Measurements from ENCODE around the gene BDNF.

BDNF gene

GRCh38 chr11:27616711-27617110 is 83.5 kb downstream of the BDNF start:
- Mint-ChIP-seq H3K4me3 (no peak overlapping the region), H3K27me3 (no peaks in the 10 kb centered on the region), H3K4me1 (ENCODE audit: low read depth) (no peaks in the 10 kb centered on the region), H3K36me3 (ENCODE audit: low read depth) (no peaks in the 10 kb centered on the region), H3K27ac (no peak overlapping the region), H3K9me3 (no peaks in the 10 kb centered on the region)
- no peak for DNase-seq

GRCh38 chr11:27615833-27616232 is 84.4 kb downstream of the BDNF start:
- no peaks in the 10 kb centered on the region for H3K4me1 Mint-ChIP-seq (ENCODE audit: low read depth)
- H3K36me3 Mint-ChIP-seq (ENCODE audit: low read depth) = no peaks in the 10 kb centered on the region
- no peaks in the 10 kb centered on the region for H3K27me3 Mint-ChIP-seq
- no peak overlapping the region for H3K27ac Mint-ChIP-seq
- DNase-seq = no peak
- no peak overlapping the region for H3K4me3 Mint-ChIP-seq
- no peaks in the 10 kb centered on the region for H3K9me3 Mint-ChIP-seq

GRCh38 chr11:27614092-27614491 is 86.2 kb downstream of the BDNF start:
- no peak for DNase-seq
- H3K9me3 Mint-ChIP-seq = no peaks in the 10 kb centered on the region
- no peak overlapping the region for H3K4me3 Mint-ChIP-seq
- H3K27me3 Mint-ChIP-seq = no peaks in the 10 kb centered on the region
- H3K27ac Mint-ChIP-seq = no peak overlapping the region
- no peaks in the 10 kb centered on the region for H3K36me3 Mint-ChIP-seq (ENCODE audit: low read depth)
- H3K4me1 Mint-ChIP-seq (ENCODE audit: low read depth) = no peaks in the 10 kb centered on the region

GRCh38 chr11:27612932-27613880 is 87.0 kb downstream of the BDNF start:
- no peaks in the 10 kb centered on the region for H3K36me3 Mint-ChIP-seq (ENCODE audit: low read depth)
- no peaks in the 10 kb centered on the region for H3K9me3 Mint-ChIP-seq

GRCh38 chr11:27611947-27612455 is 88.3 kb downstream of the BDNF start:
- no peak overlapping the region for H3K27ac Mint-ChIP-seq
- no peak for DNase-seq
- no peak overlapping the region for H3K4me3 Mint-ChIP-seq
- H3K36me3 Mint-ChIP-seq (ENCODE audit: low read depth) = no peaks in the 10 kb centered on the region
- no peaks in the 10 kb centered on the region for H3K4me1 Mint-ChIP-seq (ENCODE audit: low read depth)
- H3K27me3 Mint-ChIP-seq = no peaks in the 10 kb centered on the region
- H3K9me3 Mint-ChIP-seq = no peaks in the 10 kb centered on the region

More at GRCh38 chr11:27612932-27613880, 87.0 kb downstream of the BDNF start:
- no peak overlapping the region for H3K4me3 Mint-ChIP-seq
- no peak for DNase-seq
- H3K27ac Mint-ChIP-seq = no peak overlapping the region
- H3K4me1 Mint-ChIP-seq (ENCODE audit: low read depth) = no peaks in the 10 kb centered on the region
- no peaks in the 10 kb centered on the region for H3K27me3 Mint-ChIP-seq

GRCh38 chr11:27611390-27611789 is 88.9 kb downstream of the BDNF start:
- H3K27me3 Mint-ChIP-seq = no peaks in the 10 kb centered on the region
- no peaks in the 10 kb centered on the region for H3K9me3 Mint-ChIP-seq
- H3K36me3 Mint-ChIP-seq (ENCODE audit: low read depth) = no peaks in the 10 kb centered on the region
- H3K4me3 Mint-ChIP-seq = no peak overlapping the region
- no peaks in the 10 kb centered on the region for H3K4me1 Mint-ChIP-seq (ENCODE audit: low read depth)
- no peak overlapping the region for H3K27ac Mint-ChIP-seq
- no peak for DNase-seq

GRCh38 chr11:27610946-27611345 is 89.3 kb downstream of the BDNF start:
- H3K27ac Mint-ChIP-seq = no peak overlapping the region
- no peaks in the 10 kb centered on the region for H3K36me3 Mint-ChIP-seq (ENCODE audit: low read depth)
- H3K4me1 Mint-ChIP-seq (ENCODE audit: low read depth) = no peaks in the 10 kb centered on the region
- no peaks in the 10 kb centered on the region for H3K27me3 Mint-ChIP-seq
- no peak overlapping the region for H3K4me3 Mint-ChIP-seq
- H3K9me3 Mint-ChIP-seq = no peaks in the 10 kb centered on the region
- DNase-seq = no peak

GRCh38 chr11:27610280-27610679 is 90.0 kb downstream of the BDNF start:
- Mint-ChIP-seq H3K9me3 (no peaks in the 10 kb centered on the region), H3K4me1 (ENCODE audit: low read depth) (no peaks in the 10 kb centered on the region), H3K27me3 (no peaks in the 10 kb centered on the region), H3K4me3 (no peak overlapping the region), H3K27ac (no peak overlapping the region), H3K36me3 (ENCODE audit: low read depth) (no peaks in the 10 kb centered on the region)
- DNase-seq = no peak

GRCh38 chr11:27608951-27609350 is 91.3 kb downstream of the BDNF start:
- no peaks in the 10 kb centered on the region for H3K9me3 Mint-ChIP-seq
- DNase-seq = no peak
- no peak overlapping the region for H3K4me3 Mint-ChIP-seq

GRCh38 chr11:27605422-27605821 is 94.8 kb downstream of the BDNF start:
- H3K27me3 Mint-ChIP-seq = no peaks in the 10 kb centered on the region
- no peak overlapping the region for H3K27ac Mint-ChIP-seq
- no peak overlapping the region for H3K4me3 Mint-ChIP-seq
- no peak for DNase-seq
- H3K9me3 Mint-ChIP-seq = no peaks in the 10 kb centered on the region
- H3K36me3 Mint-ChIP-seq (ENCODE audit: low read depth) = no peaks in the 10 kb centered on the region
- no peaks in the 10 kb centered on the region for H3K4me1 Mint-ChIP-seq (ENCODE audit: low read depth)

More at GRCh38 chr11:27608951-27609350, 91.3 kb downstream of the BDNF start:
- H3K36me3 Mint-ChIP-seq (ENCODE audit: low read depth) = no peaks in the 10 kb centered on the region
- no peaks in the 10 kb centered on the region for H3K4me1 Mint-ChIP-seq (ENCODE audit: low read depth)
- no peak overlapping the region for H3K27ac Mint-ChIP-seq
- H3K27me3 Mint-ChIP-seq = no peaks in the 10 kb centered on the region
